ENCODE measurements around the gene TTC22.

The TTC22 gene

DNA sequence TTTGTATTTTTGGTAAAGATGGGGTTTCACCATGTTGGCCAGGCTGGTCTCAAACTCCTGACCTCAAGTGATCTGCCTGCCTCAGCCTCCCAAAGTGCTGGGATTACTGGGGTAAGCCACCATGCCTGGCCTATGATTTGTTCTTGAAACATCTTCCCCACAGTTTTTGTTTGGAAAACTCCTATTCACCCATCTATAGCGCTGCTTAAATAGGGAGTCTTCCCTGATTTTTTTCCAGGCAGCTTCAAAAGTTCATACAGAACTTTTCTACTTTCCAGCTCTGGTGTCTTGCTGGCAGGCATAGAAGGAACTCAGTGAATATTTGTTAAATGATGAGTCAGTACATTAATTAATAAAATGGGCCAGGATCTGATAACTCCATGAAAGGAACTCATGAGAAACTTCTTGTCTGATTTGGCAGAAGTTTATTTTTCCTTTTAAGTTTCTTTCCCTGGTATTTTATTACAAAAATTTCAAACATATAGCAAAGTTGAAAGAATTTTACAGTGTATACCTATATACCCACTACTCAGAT, 33.0 kb upstream of the TTC22 start:
- no peak for TF ChIP-seq CTCF (IDR thresholded peaks at IDR 0.05; ENCODE audit: poor library complexity, severe bottlenecking)
- DNase-seq (ENCODE audit: low spot score): no peak
- H3K4me3 ChIP-seq (ENCODE audit: severe bottlenecking): no peak overlapping the region
- ATAC-seq (ENCODE audit: low read depth): no peak
- H3K4me1 ChIP-seq (ENCODE audit: insufficient read depth, poor library complexity, severe bottlenecking): no peaks in the 10 kb centered on the region
- no peaks in the 10 kb centered on the region for H3K27me3 ChIP-seq (ENCODE audit: insufficient read depth, poor library complexity, severe bottlenecking)
- no peaks in the 10 kb centered on the region for H3K9me3 ChIP-seq (ENCODE audit: severe bottlenecking)
- H3K36me3 ChIP-seq (ENCODE audit: low read depth): no peaks in the 10 kb centered on the region
- H3K27ac ChIP-seq (ENCODE audit: poor library complexity, severe bottlenecking): no peak overlapping the region

DNA sequence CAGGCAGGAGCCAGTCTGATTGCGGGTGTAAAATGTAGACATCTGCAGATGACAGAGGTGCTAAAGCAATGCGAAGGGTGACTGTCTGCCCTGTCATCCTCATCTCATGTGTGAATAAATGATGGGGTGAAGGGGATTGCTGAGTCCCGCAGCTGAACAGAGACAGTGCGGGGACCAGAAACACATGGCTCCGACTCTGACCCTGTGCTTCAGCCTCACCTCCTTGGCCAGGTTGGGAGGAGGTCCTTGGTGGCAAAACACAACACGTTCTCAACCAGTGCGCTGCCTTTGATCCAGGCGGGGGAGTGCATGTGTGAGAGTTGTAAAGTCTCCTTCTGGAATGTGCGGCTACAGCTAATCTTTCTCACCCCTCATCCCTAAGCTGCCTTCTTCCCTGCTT, 32.0 kb upstream of the TTC22 start:
- H3K27ac ChIP-seq (ENCODE audit: poor library complexity, severe bottlenecking): no peak overlapping the region
- no peaks in the 10 kb centered on the region for H3K36me3 ChIP-seq (ENCODE audit: low read depth)
- no peak overlapping the region for H3K4me3 ChIP-seq (ENCODE audit: severe bottlenecking)
- TF ChIP-seq CTCF (IDR thresholded peaks at IDR 0.05; ENCODE audit: poor library complexity, severe bottlenecking): no peak
- no peak for DNase-seq (ENCODE audit: low spot score)
- no peaks in the 10 kb centered on the region for H3K27me3 ChIP-seq (ENCODE audit: insufficient read depth, poor library complexity, severe bottlenecking)
- H3K9me3 ChIP-seq (ENCODE audit: severe bottlenecking): peaks cover 3% of the 10 kb centered on the region
- no peaks in the 10 kb centered on the region for H3K4me1 ChIP-seq (ENCODE audit: insufficient read depth, poor library complexity, severe bottlenecking)
- no peak for ATAC-seq (ENCODE audit: low read depth)

GRCh38 chr1:54826226-54826816, 25.2 kb upstream of the TTC22 start:
- DNase-seq (ENCODE audit: low spot score) (no peak), ATAC-seq (ENCODE audit: low read depth) (no peak)
- H3K27ac ChIP-seq (ENCODE audit: poor library complexity, severe bottlenecking): no peak overlapping the region
- H3K4me1 ChIP-seq (ENCODE audit: insufficient read depth, poor library complexity, severe bottlenecking): no peaks in the 10 kb centered on the region
- no peak for TF ChIP-seq CTCF (IDR thresholded peaks at IDR 0.05; ENCODE audit: poor library complexity, severe bottlenecking)
- no peaks in the 10 kb centered on the region for H3K36me3 ChIP-seq (ENCODE audit: low read depth)
- peaks cover 8% of the 10 kb centered on the region for H3K9me3 ChIP-seq (ENCODE audit: severe bottlenecking)
- H3K27me3 ChIP-seq (ENCODE audit: insufficient read depth, poor library complexity, severe bottlenecking): no peaks in the 10 kb centered on the region
- H3K4me3 ChIP-seq (ENCODE audit: severe bottlenecking): no peak overlapping the region

DNA sequence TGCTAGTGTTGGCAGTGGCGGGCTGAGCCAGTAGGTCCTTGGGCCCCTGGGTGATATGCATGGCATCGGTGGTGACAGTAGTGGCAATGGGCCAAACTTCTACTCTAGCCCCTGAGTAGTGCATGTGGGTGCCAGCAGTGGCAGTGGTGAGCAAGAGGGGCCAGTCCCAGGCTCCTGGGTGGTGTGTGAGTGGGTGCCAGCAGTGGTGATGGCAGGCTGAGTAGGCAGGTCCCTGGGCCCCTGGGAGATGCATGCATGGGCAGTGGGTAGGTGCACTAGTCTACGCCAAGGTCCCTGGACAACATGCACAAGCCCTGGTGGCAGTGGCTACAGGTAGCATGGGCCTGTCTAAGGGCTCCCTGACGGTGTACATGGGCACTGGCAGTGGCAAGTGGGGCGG, 24.6 kb upstream of the TTC22 start:
- DNase-seq (ENCODE audit: low spot score) (no peak), ATAC-seq (ENCODE audit: low read depth) (no peak)
- no peak overlapping the region for H3K4me3 ChIP-seq (ENCODE audit: severe bottlenecking)
- H3K27me3 ChIP-seq (ENCODE audit: insufficient read depth, poor library complexity, severe bottlenecking): no peaks in the 10 kb centered on the region
- H3K27ac ChIP-seq (ENCODE audit: poor library complexity, severe bottlenecking): no peak overlapping the region
- no peak for TF ChIP-seq CTCF (IDR thresholded peaks at IDR 0.05; ENCODE audit: poor library complexity, severe bottlenecking)
- no peaks in the 10 kb centered on the region for H3K36me3 ChIP-seq (ENCODE audit: low read depth)
- H3K9me3 ChIP-seq (ENCODE audit: severe bottlenecking): peaks cover 8% of the 10 kb centered on the region
- no peaks in the 10 kb centered on the region for H3K4me1 ChIP-seq (ENCODE audit: insufficient read depth, poor library complexity, severe bottlenecking)

DNA sequence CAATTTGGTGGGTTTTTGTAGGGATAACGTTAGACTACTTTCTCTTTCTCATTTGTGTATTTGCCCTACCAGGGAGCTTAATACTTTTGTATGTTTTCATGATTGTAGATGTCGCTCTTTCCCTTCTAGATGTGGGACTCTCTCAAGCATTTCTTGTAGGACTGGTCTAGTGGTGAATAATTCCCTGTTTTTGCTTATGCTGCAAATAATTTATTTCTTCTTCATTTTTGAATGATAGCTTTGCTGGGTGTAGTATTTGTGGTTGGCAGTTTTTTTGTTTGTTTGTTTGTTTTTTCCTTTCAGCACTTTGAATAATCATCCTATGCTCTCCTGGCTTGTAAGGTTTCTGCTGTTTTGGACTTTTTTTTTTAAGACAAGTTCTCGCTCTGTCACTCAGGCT, 22.5 kb upstream of the TTC22 start:
- Histone ChIP-seq H3K27ac (ENCODE audit: poor library complexity, severe bottlenecking) (no peak overlapping the region), H3K4me1 (ENCODE audit: insufficient read depth, poor library complexity, severe bottlenecking) (no peaks in the 10 kb centered on the region), H3K9me3 (ENCODE audit: severe bottlenecking) (peaks cover 8% of the 10 kb centered on the region), H3K36me3 (ENCODE audit: low read depth) (no peaks in the 10 kb centered on the region), H3K4me3 (ENCODE audit: severe bottlenecking) (no peak overlapping the region), H3K27me3 (ENCODE audit: insufficient read depth, poor library complexity, severe bottlenecking) (no peaks in the 10 kb centered on the region)
- TF ChIP-seq CTCF (IDR thresholded peaks at IDR 0.05; ENCODE audit: poor library complexity, severe bottlenecking): no peak
- ATAC-seq (ENCODE audit: low read depth) (no peak), DNase-seq (ENCODE audit: low spot score) (no peak)
